ENCODE measurements around the gene TBC1D1.

Gene TBC1D1

DNA sequence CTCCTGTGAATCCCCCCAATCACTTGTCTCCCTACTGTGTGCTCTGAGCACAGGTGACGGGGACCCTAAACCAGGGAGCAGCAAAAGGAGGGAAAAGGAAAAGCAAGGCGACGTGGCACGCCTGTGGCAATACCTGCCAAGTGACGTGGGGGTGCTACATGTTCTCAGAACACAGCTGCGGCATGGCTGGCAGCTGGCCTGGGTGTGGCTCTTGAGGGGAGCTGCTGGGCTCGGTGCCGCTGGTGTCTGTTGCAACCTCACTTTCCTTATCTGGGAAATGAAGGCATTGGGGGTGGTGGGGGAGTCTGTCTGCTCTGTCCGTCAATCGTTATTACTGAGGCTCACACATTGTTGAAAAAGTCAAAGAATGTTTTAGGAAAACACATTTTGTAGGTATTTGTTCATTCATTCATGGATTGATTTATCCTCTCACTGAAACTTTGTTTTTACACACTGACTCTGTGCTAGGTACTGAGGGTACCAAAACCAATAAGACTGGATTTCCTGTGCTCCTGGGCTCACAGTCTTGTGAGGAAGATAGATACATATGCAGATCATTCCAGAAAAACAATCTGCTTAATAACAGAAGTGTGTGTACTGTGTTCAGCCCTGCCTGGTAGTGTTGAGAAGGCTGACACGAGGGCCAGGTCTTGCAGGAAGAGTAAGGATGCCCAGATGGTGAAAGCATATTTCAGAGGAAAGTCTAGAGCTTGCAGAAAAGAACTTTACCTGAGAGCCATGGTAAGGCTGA, 286.9 kb downstream of the TBC1D1 start:
- Histone ChIP-seq H3K36me3 (ENCODE audit: insufficient read depth, low read length) (no peaks in the 10 kb centered on the region), H3K4me2 (ENCODE audit: low read length) (no peak overlapping the region), H3K9ac (ENCODE audit: low read length) (no peak overlapping the region), H4K20me1 (ENCODE audit: insufficient read depth, low read length) (no peaks in the 10 kb centered on the region), H3K27me3 (ENCODE audit: insufficient read depth, low read length) (no peaks in the 10 kb centered on the region; the same call in 1 of the 2 replicates), H3K4me3 (ENCODE audit: low read depth, low read length, poor library complexity, severe bottlenecking) (no peak overlapping the region), H3K79me2 (ENCODE audit: insufficient read depth, low read length) (no peaks in the 10 kb centered on the region), H2AFZ (ENCODE audit: low read length) (no peak overlapping the region), H3K27ac (ENCODE audit: low read depth, low read length, poor library complexity, severe bottlenecking) (no peak overlapping the region), H3K9me2 (ENCODE audit: low read depth, low read length) (no peaks in the 10 kb centered on the region), H3F3A (ENCODE audit: insufficient read depth, low read length) (no peaks in the 10 kb centered on the region), H3K4me1 (ENCODE audit: insufficient read depth, low read length, severe bottlenecking) (peaks cover 5% of the 10 kb centered on the region), H3K9me3 (ENCODE audit: low read length) (no peaks in the 10 kb centered on the region)
- no peak for TF ChIP-seq EZH2 (IDR thresholded peaks at IDR 0.05; ENCODE audit: borderline replicate concordance, low read length)
- TF ChIP-seq, protein P1, sequence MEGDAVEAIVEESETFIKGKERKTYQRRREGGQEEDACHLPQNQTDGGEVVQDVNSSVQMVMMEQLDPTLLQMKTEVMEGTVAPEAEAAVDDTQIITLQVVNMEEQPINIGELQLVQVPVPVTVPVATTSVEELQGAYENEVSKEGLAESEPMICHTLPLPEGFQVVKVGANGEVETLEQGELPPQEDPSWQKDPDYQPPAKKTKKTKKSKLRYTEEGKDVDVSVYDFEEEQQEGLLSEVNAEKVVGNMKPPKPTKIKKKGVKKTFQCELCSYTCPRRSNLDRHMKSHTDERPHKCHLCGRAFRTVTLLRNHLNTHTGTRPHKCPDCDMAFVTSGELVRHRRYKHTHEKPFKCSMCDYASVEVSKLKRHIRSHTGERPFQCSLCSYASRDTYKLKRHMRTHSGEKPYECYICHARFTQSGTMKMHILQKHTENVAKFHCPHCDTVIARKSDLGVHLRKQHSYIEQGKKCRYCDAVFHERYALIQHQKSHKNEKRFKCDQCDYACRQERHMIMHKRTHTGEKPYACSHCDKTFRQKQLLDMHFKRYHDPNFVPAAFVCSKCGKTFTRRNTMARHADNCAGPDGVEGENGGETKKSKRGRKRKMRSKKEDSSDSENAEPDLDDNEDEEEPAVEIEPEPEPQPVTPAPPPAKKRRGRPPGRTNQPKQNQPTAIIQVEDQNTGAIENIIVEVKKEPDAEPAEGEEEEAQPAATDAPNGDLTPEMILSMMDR (IDR thresholded peaks at IDR 0.05; ENCODE audit: low read length) = no peak

DNA sequence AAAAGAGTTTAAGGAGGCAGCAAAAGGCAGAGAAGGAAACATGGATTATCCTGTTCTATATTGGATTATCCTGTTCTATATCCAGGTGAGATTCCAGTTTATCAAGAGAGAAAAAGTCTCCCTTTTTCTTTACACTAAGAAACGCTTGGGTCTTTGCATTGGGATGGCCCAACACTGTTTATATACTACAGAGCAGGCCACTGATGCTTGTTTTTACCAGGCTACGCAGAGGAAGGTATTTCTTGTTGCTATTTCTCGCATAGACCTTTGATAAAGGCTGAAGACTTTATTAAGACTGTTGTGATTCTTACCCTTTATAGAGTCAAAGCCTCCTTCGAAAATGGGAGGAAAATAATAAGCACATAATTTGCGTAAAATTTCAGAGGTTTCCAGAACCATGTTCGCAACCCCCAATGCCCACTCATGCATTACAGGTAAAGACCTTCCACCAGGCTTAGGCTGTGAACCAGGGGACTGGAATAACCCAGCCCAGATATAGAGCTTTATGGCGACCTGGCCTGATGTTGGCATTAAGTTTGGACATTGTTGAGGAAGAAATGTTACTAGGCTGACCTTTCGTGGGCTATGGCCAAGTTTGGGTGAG, 287.6 kb downstream of the TBC1D1 start:
- TF ChIP-seq EZH2 (IDR thresholded peaks at IDR 0.05; ENCODE audit: borderline replicate concordance, low read length) = no peak
- TF ChIP-seq, protein P1 (IDR thresholded peaks at IDR 0.05; ENCODE audit: low read length) = no peak
- no peaks in the 10 kb centered on the region for H3K9me2 ChIP-seq (ENCODE audit: low read depth, low read length)
- no peaks in the 10 kb centered on the region for H3K36me3 ChIP-seq (ENCODE audit: insufficient read depth, low read length)
- no peak overlapping the region for H3K9ac ChIP-seq (ENCODE audit: low read length)
- H4K20me1 ChIP-seq (ENCODE audit: insufficient read depth, low read length) = no peaks in the 10 kb centered on the region
- H3F3A ChIP-seq (ENCODE audit: insufficient read depth, low read length) = no peaks in the 10 kb centered on the region
- H3K9me3 ChIP-seq (ENCODE audit: low read length) = no peaks in the 10 kb centered on the region
- H3K4me3 ChIP-seq (ENCODE audit: low read depth, low read length, poor library complexity, severe bottlenecking) = no peak overlapping the region
- H3K4me2 ChIP-seq (ENCODE audit: low read length) = no peak overlapping the region
- H3K4me1 ChIP-seq (ENCODE audit: insufficient read depth, low read length, severe bottlenecking) = peaks cover 5% of the 10 kb centered on the region
- no peaks in the 10 kb centered on the region for H3K79me2 ChIP-seq (ENCODE audit: insufficient read depth, low read length)
- no peaks in the 10 kb centered on the region; the same call in 1 of the 2 replicates for H3K27me3 ChIP-seq (ENCODE audit: insufficient read depth, low read length)
- H3K27ac ChIP-seq (ENCODE audit: low read depth, low read length, poor library complexity, severe bottlenecking) = no peak overlapping the region
- no peak overlapping the region for H2AFZ ChIP-seq (ENCODE audit: low read length)

DNA sequence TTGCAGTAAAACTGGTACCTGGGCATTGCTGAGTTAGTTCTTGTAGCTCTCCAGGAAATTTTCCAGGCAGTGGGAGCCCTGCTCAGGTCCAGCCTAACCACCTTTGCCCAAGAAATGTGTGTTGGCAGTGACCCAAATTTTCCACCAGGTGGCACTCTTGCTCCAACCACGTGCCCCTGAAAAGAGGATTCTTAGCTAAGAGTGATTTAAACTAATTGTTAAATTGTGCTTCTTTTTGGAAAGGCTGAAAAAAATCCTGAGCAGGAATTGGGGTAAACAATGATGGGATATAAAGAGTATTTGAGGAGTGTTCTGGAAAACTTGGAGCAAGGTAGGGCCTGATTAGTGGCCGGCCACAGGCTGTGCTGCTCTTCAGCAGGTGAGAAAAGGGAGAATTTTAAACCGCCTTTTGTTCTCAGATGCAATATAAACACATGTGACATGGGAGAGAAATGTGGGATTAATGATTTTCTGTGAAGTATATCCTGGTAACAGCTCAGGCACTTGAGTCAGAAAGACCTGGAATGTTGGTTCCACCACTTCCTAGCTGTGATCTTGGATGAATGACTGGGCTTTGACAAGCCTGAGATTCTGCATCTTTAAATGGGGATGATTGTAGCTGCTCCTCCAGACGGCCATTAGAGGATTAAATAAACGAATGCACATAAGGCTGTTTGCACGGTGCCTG, 288.9 kb downstream of the TBC1D1 start:
- Histone ChIP-seq H3K4me2 (ENCODE audit: low read length) (no peak overlapping the region), H3F3A (ENCODE audit: insufficient read depth, low read length) (no peaks in the 10 kb centered on the region), H3K79me2 (ENCODE audit: insufficient read depth, low read length) (no peaks in the 10 kb centered on the region), H3K4me1 (ENCODE audit: insufficient read depth, low read length, severe bottlenecking) (peaks cover 5% of the 10 kb centered on the region), H3K27me3 (ENCODE audit: insufficient read depth, low read length) (no peaks in the 10 kb centered on the region; the same call in 1 of the 2 replicates), H2AFZ (ENCODE audit: low read length) (no peak overlapping the region), H3K9me2 (ENCODE audit: low read depth, low read length) (no peaks in the 10 kb centered on the region), H3K27ac (ENCODE audit: low read depth, low read length, poor library complexity, severe bottlenecking) (no peak overlapping the region), H3K9ac (ENCODE audit: low read length) (no peak overlapping the region), H3K9me3 (ENCODE audit: low read length) (no peaks in the 10 kb centered on the region), H3K36me3 (ENCODE audit: insufficient read depth, low read length) (no peaks in the 10 kb centered on the region), H3K4me3 (ENCODE audit: low read depth, low read length, poor library complexity, severe bottlenecking) (no peak overlapping the region), H4K20me1 (ENCODE audit: insufficient read depth, low read length) (no peaks in the 10 kb centered on the region)
- no peak for TF ChIP-seq EZH2 (IDR thresholded peaks at IDR 0.05; ENCODE audit: borderline replicate concordance, low read length)
- TF ChIP-seq, protein P1 (IDR thresholded peaks at IDR 0.05; ENCODE audit: low read length) = peak; percentile 98
